HEK293 (cell line): Measurements from ENCODE around the gene IQSEC1.
A peak's percentile ranks its signal among the peaks of the same experiment; 100 is the strongest.

Experiments used
- CTCF ChIA-PET: fragments of 350-600 bp; formaldehyde crosslinking; extraction: SDS; loops from one replicate; lab custom pipeline; 2021; ENCODE audit warnings: antibody characterized with exemption; lab: Yijun Ruan, JAX
- POLR2A ChIA-PET: fragments of 300-600 bp; formaldehyde crosslinking; extraction: SDS; loops from one replicate; lab custom pipeline; 2020; ENCODE audit warnings: antibody characterized with exemption, inconsistent platforms; lab: Yijun Ruan, JAX
- H3K27ac ChIP-seq: fragments of 200-500 bp; sonication (Bioruptor generic); 2 replicates; pipeline ENCODE4 v1.5.1; 2014; ENCODE audit warnings: low read depth, low read length, control low read depth, inconsistent platforms; ENCODE audit errors: extremely low read depth
- H3K36me3 ChIP-seq, 2 experiments: fragments of 200-500 bp in 1 of 2; sonication (Bioruptor generic) in 1 of 2; 1 replicate in 1 of 2; 2 replicates in 1 of 2; pipeline ENCODE4 v1.5.1; 2014 to 2017; ENCODE audit warnings: inconsistent platforms in 2 of 2, low read length in 2 of 2; ENCODE audit not compliant: control insufficient read depth in 2 of 2, insufficient read depth in 1 of 2
- H3K4me1 ChIP-seq: fragments of 200-500 bp; sonication (Bioruptor generic); 2 replicates; pipeline ENCODE4 v1.5.1; 2014; ENCODE audit warnings: mild to moderate bottlenecking, low read length, inconsistent platforms; ENCODE audit not compliant: control insufficient read depth, insufficient read depth
- H3K4me3 ChIP-seq: 2 replicates; pipeline ENCODE4 v1.5.1; 2011; ENCODE audit warnings: low read depth, mild to moderate bottlenecking, control low read depth, low read length, moderate library complexity
- H3K9me3 ChIP-seq: fragments of 200-500 bp; sonication (Bioruptor generic); 2 replicates; pipeline ENCODE4 v1.5.1; 2014; ENCODE audit warnings: low read depth, low read length, inconsistent platforms; ENCODE audit not compliant: control insufficient read depth, insufficient read depth
- HOXD13 ChIP-seq: sonication (generic); formaldehyde crosslinking; IDR thresholded peaks from 2 replicates; pipeline ENCODE4 v1.8.0; 2022; ENCODE audit warnings: missing genetic modification reagents, borderline replicate concordance
- KLF16 ChIP-seq: fragments of 450-650 bp; formaldehyde crosslinking; IDR thresholded peaks from 2 replicates; pipeline ENCODE4 v1.5.1; 2017; ENCODE audit warnings: missing biosample characterization, missing genetic modification characterization
- MYNN ChIP-seq: fragments of 450-650 bp; formaldehyde crosslinking; IDR thresholded peaks from 2 replicates; pipeline ENCODE4 v1.5.1; 2016; ENCODE audit warnings: missing biosample characterization, missing genetic modification characterization, borderline replicate concordance
- OVOL3 ChIP-seq: fragments of 450-650 bp; formaldehyde crosslinking; IDR thresholded peaks from 2 replicates; pipeline ENCODE4 v1.5.1; 2016; ENCODE audit warnings: missing biosample characterization, missing genetic modification characterization
- PRDM1 ChIP-seq: fragments of 450-650 bp; formaldehyde crosslinking; IDR thresholded peaks from 2 replicates; pipeline ENCODE4; 2016; ENCODE audit warnings: missing biosample characterization, missing genetic modification characterization
- SETDB1 ChIP-seq: IDR thresholded peaks from one replicate; pipeline ENCODE4 v1.6.1; 2017; ENCODE audit warnings: mild to moderate bottlenecking, low read length, moderate library complexity, mixed read lengths; ENCODE audit not compliant: insufficient read length
- WT1 ChIP-seq: fragments of 450-650 bp; formaldehyde crosslinking; IDR thresholded peaks from 2 replicates; pipeline ENCODE4 v1.5.1; 2016; ENCODE audit warnings: missing biosample characterization, missing genetic modification characterization
- ZBTB8A ChIP-seq: fragments of 450-650 bp; formaldehyde crosslinking; IDR thresholded peaks from 2 replicates; pipeline ENCODE4 v1.5.1; 2016; ENCODE audit warnings: missing biosample characterization, missing genetic modification characterization
- ZNF169 ChIP-seq: fragments of 450-650 bp; formaldehyde crosslinking; IDR thresholded peaks from 2 replicates; pipeline ENCODE4 v1.5.1; 2016; ENCODE audit warnings: missing biosample characterization, missing genetic modification characterization
- ZNF184 ChIP-seq: fragments of 450-650 bp; IDR thresholded peaks from 2 replicates; pipeline ENCODE4 v1.5.1; 2018; ENCODE audit warnings: missing biosample characterization, mild to moderate bottlenecking, missing genetic modification characterization
- ZNF24 ChIP-seq: fragments of 450-650 bp; formaldehyde crosslinking; IDR thresholded peaks from 2 replicates; pipeline ENCODE4 v1.5.1; 2016; ENCODE audit warnings: missing biosample characterization, missing genetic modification characterization
- ZNF416 ChIP-seq: fragments of 450-650 bp; formaldehyde crosslinking; IDR thresholded peaks from 2 replicates; pipeline ENCODE4 v1.5.1; 2016; ENCODE audit warnings: missing biosample characterization, missing genetic modification characterization
- ZNF510 ChIP-seq: fragments of 450-650 bp; formaldehyde crosslinking; IDR thresholded peaks from 2 replicates; pipeline ENCODE4 v1.5.1; 2018; ENCODE audit warnings: mild to moderate bottlenecking, missing genetic modification characterization, missing biosample characterization; ENCODE audit not compliant: insufficient replicate concordance
- ZNF529 ChIP-seq: fragments of 450-650 bp; formaldehyde crosslinking; IDR thresholded peaks from 2 replicates; pipeline ENCODE4 v1.5.1; 2017; ENCODE audit warnings: missing genetic modification characterization, missing biosample characterization; ENCODE audit not compliant: insufficient replicate concordance
- ZNF548 ChIP-seq: fragments of 450-650 bp; formaldehyde crosslinking; IDR thresholded peaks from 2 replicates; pipeline ENCODE4 v1.5.1; 2016; ENCODE audit warnings: missing biosample characterization, missing genetic modification characterization
- ZNF558 ChIP-seq: fragments of 450-650 bp; formaldehyde crosslinking; IDR thresholded peaks from 2 replicates; pipeline ENCODE4 v1.5.1; 2016; ENCODE audit warnings: missing biosample characterization, missing genetic modification characterization
- ZNF585B ChIP-seq: fragments of 450-650 bp; formaldehyde crosslinking; IDR thresholded peaks from 2 replicates; pipeline ENCODE4 v1.5.1; 2016; ENCODE audit warnings: missing biosample characterization, missing genetic modification characterization
- ZNF76 ChIP-seq: fragments of 450-650 bp; formaldehyde crosslinking; IDR thresholded peaks from 2 replicates; pipeline ENCODE4; 2016; ENCODE audit warnings: low read depth, missing biosample characterization, missing genetic modification characterization, borderline replicate concordance
- ZNF830 ChIP-seq: fragments of 450-650 bp; IDR thresholded peaks from 2 replicates; pipeline ENCODE4 v1.5.0; 2018; ENCODE audit warnings: missing biosample characterization, missing genetic modification characterization, low read depth, mild to moderate bottlenecking, moderate library complexity
- TF ChIP-seq, protein P1 (sequence below): fragments of 450-650 bp; formaldehyde crosslinking; IDR thresholded peaks from 2 replicates; pipeline ENCODE4 v1.5.1; 2017; ENCODE audit warnings: missing biosample characterization, missing genetic modification characterization
- TF ChIP-seq, protein P2 (sequence below): IDR thresholded peaks from 2 replicates; pipeline ENCODE4 v1.6.1; 2011; ENCODE audit warnings: mild to moderate bottlenecking, low read depth, low read length, borderline replicate concordance
- TF ChIP-seq, protein P3 (sequence below): fragments of 450-650 bp; formaldehyde crosslinking; IDR thresholded peaks from 2 replicates; pipeline ENCODE4 v1.5.1; 2016; ENCODE audit warnings: missing biosample characterization, missing genetic modification characterization
- TF ChIP-seq, protein P4 (sequence below): fragments of 450-650 bp; formaldehyde crosslinking; IDR thresholded peaks from 2 replicates; pipeline ENCODE4 v1.5.1; 2016; ENCODE audit warnings: missing biosample characterization, missing genetic modification characterization, borderline replicate concordance

IQSEC1 gene

DNA sequence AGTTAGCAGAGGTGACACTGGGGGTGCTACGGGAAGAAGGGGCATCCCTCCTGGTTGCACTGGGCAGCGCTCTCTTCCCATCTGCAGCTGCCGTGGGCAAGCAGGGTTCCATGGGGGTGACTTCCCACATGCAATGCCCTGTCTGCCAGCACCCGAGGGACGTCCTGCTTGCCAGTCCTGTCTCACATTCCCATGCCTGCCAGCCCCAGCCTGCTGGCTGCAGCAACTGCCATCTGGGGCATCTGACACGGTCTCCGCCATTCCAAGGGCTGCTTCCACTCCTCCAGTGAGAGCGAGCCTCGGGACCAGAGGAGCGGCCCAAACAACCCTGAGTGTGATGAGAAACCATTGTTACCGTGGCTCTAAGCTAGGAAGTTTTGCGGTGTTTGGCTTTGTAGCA is 186.5 kb downstream of the IQSEC1 start:
- no peaks in the 10 kb centered on the region for H3K4me1 ChIP-seq
- H3K36me3 ChIP-seq: no peaks in the 10 kb centered on the region
- H3K27ac ChIP-seq: no peak overlapping the region
- H3K9me3 ChIP-seq: no peaks in the 10 kb centered on the region
- no peak for TF ChIP-seq HOXD13 (CRISPR knock-in tag)
- no peak for TF ChIP-seq KLF16 (tag by site-specific recombination)
- no peak for TF ChIP-seq ZNF529 (tag by site-specific recombination)
- TF ChIP-seq, protein P1, sequence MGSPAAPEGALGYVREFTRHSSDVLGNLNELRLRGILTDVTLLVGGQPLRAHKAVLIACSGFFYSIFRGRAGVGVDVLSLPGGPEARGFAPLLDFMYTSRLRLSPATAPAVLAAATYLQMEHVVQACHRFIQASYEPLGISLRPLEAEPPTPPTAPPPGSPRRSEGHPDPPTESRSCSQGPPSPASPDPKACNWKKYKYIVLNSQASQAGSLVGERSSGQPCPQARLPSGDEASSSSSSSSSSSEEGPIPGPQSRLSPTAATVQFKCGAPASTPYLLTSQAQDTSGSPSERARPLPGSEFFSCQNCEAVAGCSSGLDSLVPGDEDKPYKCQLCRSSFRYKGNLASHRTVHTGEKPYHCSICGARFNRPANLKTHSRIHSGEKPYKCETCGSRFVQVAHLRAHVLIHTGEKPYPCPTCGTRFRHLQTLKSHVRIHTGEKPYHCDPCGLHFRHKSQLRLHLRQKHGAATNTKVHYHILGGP (tag by site-specific recombination): no peak
- no peak for TF ChIP-seq WT1 (tag by site-specific recombination)
- TF ChIP-seq ZNF24: no peak
- TF ChIP-seq, protein P2, sequence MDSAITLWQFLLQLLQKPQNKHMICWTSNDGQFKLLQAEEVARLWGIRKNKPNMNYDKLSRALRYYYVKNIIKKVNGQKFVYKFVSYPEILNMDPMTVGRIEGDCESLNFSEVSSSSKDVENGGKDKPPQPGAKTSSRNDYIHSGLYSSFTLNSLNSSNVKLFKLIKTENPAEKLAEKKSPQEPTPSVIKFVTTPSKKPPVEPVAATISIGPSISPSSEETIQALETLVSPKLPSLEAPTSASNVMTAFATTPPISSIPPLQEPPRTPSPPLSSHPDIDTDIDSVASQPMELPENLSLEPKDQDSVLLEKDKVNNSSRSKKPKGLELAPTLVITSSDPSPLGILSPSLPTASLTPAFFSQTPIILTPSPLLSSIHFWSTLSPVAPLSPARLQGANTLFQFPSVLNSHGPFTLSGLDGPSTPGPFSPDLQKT: no peak
- TF ChIP-seq, protein P3, sequence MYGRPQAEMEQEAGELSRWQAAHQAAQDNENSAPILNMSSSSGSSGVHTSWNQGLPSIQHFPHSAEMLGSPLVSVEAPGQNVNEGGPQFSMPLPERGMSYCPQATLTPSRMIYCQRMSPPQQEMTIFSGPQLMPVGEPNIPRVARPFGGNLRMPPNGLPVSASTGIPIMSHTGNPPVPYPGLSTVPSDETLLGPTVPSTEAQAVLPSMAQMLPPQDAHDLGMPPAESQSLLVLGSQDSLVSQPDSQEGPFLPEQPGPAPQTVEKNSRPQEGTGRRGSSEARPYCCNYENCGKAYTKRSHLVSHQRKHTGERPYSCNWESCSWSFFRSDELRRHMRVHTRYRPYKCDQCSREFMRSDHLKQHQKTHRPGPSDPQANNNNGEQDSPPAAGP (tag by site-specific recombination): no peak
- TF ChIP-seq ZNF558 (tag by site-specific recombination): no peak
- no peak for TF ChIP-seq ZNF184
- no peak overlapping the region for H3K4me3 ChIP-seq
- CTCF ChIA-PET: interaction anchor here (1.3 to 8.4 kb wide), 3 partner anchors 8 to 45 kb away, joined by 4 to 71 read pairs (median 6); partner anchors contain the start of gene RPL32
- POLR2A ChIA-PET: interaction anchor here (1.2 kb wide), 1 partner anchor 10 kb away, joined by 3 read pairs; no protein-coding TSS in a partner anchor

DNA sequence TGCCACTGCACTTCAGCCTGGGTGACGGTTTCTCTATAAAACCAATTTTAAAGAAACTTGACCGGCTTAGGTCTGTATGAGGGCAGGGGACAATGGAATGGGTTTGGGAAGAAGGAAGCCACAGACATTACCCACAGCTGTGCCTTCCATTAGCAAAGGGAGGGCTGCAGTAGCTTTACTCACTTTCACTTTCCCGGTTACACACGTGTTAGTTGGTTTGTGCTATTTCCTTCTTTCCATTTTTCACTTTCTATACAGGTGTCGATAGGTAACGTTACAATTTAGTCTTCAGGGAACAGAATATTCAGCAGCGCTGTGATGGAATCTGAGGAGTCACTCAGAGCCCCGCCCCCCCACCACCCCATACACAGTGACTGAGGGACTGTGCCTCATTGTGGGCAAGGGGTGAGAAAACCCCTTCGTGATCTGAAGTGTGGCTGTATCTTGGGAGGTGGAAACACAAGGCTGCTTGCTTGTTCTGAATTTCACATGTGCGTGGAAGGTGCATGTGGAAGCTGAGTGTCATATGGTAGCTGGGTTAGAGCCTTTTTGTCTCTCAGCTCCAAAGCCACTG is 187.0 kb downstream of the IQSEC1 start:
- no peak overlapping the region for H3K27ac ChIP-seq
- TF ChIP-seq ZNF416 (tag by site-specific recombination) (no peak), PRDM1 (tag by site-specific recombination) (peak; percentile 26; the same call in 1 of the 2 replicates)
- no peaks in the 10 kb centered on the region for H3K9me3 ChIP-seq
- CTCF ChIA-PET: interaction anchor here (0.9 to 8.4 kb wide), 3 partner anchors 8 to 98 kb away, joined by 3 to 71 read pairs (median 4); no protein-coding TSS in a partner anchor
- POLR2A ChIA-PET: no interaction called here
- H3K4me1 ChIP-seq: no peaks in the 10 kb centered on the region
- no peaks in the 10 kb centered on the region for H3K36me3 ChIP-seq
- no peak overlapping the region for H3K4me3 ChIP-seq

DNA sequence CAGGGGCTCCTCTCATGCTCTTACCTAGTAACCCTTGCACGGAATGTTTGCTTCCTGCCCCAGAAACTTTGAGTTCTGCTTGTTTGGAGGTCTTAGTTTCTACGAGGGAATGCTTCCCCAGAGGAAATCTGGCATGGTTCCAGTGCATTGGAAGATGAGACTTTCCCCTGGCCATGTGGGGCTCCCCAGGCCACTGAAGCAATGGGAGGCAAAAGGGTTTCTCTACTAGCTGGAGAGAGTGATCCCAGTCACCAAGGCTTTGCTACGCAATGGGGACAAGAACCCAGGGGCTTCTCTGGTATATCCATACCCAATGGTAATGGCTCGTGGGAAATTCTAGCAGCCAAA is 187.7 kb downstream of the IQSEC1 start:
- no peaks in the 10 kb centered on the region for H3K4me1 ChIP-seq
- POLR2A ChIA-PET: no interaction called here
- TF ChIP-seq ZNF585B (tag by site-specific recombination) (no peak), ZNF510 (tag by site-specific recombination) (no peak), OVOL3 (tag by site-specific recombination) (no peak), SETDB1 (no peak), ZNF548 (no peak), ZBTB8A (tag by site-specific recombination) (no peak), ZNF169 (tag by site-specific recombination) (no peak), ZNF830 (tag by site-specific recombination) (no peak), MYNN (tag by site-specific recombination) (no peak), ZNF76 (tag by site-specific recombination) (no peak)
- TF ChIP-seq, protein P4, sequence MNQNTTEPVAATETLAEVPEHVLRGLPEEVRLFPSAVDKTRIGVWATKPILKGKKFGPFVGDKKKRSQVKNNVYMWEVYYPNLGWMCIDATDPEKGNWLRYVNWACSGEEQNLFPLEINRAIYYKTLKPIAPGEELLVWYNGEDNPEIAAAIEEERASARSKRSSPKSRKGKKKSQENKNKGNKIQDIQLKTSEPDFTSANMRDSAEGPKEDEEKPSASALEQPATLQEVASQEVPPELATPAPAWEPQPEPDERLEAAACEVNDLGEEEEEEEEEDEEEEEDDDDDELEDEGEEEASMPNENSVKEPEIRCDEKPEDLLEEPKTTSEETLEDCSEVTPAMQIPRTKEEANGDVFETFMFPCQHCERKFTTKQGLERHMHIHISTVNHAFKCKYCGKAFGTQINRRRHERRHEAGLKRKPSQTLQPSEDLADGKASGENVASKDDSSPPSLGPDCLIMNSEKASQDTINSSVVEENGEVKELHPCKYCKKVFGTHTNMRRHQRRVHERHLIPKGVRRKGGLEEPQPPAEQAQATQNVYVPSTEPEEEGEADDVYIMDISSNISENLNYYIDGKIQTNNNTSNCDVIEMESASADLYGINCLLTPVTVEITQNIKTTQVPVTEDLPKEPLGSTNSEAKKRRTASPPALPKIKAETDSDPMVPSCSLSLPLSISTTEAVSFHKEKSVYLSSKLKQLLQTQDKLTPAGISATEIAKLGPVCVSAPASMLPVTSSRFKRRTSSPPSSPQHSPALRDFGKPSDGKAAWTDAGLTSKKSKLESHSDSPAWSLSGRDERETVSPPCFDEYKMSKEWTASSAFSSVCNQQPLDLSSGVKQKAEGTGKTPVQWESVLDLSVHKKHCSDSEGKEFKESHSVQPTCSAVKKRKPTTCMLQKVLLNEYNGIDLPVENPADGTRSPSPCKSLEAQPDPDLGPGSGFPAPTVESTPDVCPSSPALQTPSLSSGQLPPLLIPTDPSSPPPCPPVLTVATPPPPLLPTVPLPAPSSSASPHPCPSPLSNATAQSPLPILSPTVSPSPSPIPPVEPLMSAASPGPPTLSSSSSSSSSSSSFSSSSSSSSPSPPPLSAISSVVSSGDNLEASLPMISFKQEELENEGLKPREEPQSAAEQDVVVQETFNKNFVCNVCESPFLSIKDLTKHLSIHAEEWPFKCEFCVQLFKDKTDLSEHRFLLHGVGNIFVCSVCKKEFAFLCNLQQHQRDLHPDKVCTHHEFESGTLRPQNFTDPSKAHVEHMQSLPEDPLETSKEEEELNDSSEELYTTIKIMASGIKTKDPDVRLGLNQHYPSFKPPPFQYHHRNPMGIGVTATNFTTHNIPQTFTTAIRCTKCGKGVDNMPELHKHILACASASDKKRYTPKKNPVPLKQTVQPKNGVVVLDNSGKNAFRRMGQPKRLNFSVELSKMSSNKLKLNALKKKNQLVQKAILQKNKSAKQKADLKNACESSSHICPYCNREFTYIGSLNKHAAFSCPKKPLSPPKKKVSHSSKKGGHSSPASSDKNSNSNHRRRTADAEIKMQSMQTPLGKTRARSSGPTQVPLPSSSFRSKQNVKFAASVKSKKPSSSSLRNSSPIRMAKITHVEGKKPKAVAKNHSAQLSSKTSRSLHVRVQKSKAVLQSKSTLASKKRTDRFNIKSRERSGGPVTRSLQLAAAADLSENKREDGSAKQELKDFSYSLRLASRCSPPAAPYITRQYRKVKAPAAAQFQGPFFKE (tag by site-specific recombination): no peak

More for the DNA sequence above, 187.7 kb downstream of the IQSEC1 start:
- Histone ChIP-seq H3K9me3 (no peaks in the 10 kb centered on the region), H3K27ac (no peak overlapping the region), H3K4me3 (no peak overlapping the region), H3K36me3 (no peaks in the 10 kb centered on the region)
- CTCF ChIA-PET: interaction anchor here (0.5 to 8.4 kb wide), 3 partner anchors 16 to 98 kb away, joined by 3 to 71 read pairs (median 4); no protein-coding TSS in a partner anchor
